Activated CD4-positive, alpha-beta T cell treated with anti-CD3 and anti-CD28 coated beads for 36 hours (primary cell): ENCODE data around the gene DAZAP2. TPM values are rescaled to one million over a fixed set of nuclear protein-coding genes. Genes with fewer than 3 reads are reported as not detected.

Experiments used
- ATAC-seq: fragments of 200-7000 bp; cut with Tn5 transposase; one replicate; pipeline ENCODE4 v1.10.0; 2021; ENCODE audit warnings: mild to moderate bottlenecking, moderate library complexity
- CTCF ChIA-PET: fragments of 350-600 bp; sonication (Branson Sonifier 250); formaldehyde crosslinking; loops from one replicate; lab custom pipeline; 2021; ENCODE audit warnings: antibody characterized with exemption; lab: Charles Lee
- POLR2A ChIA-PET: fragments of 350-600 bp; sonication (Branson Sonifier 250); formaldehyde crosslinking; loops from one replicate; lab custom pipeline; 2021; ENCODE audit warnings: antibody characterized with exemption, inconsistent platforms; lab: Charles Lee
- DNase-seq: peaks from one replicate; pipeline ENCODE4 v3.0.0-alpha.2; 2020
- H3K27ac Mint-ChIP-seq: one replicate; pipeline ENCODE4 v1.8.0; 2021; ENCODE audit warnings: mixed read lengths
- H3K27me3 Mint-ChIP-seq: one replicate; pipeline ENCODE4 v1.8.0; 2021; ENCODE audit warnings: mixed read lengths
- H3K36me3 Mint-ChIP-seq: one replicate; pipeline ENCODE4 v1.8.0; 2021; ENCODE audit warnings: low read depth, mixed read lengths
- H3K4me1 Mint-ChIP-seq: one replicate; pipeline ENCODE4 v1.8.0; 2021; ENCODE audit warnings: mixed read lengths
- H3K4me3 Mint-ChIP-seq: one replicate; pipeline ENCODE4 v1.8.0; 2021; ENCODE audit warnings: mild to moderate bottlenecking, moderate library complexity, mixed read lengths
- H3K9me3 Mint-ChIP-seq: one replicate; pipeline ENCODE4 v1.8.0; 2021; ENCODE audit warnings: low read depth, mixed read lengths
- intact Hi-C, 2 experiments: fragments of 100-400 bp; cut with DNase I in 1 of 2; cut with micrococcal nuclease in 1 of 2; formaldehyde crosslinking; loops; one replicate each; pipeline versions ENCODE4 v1.14.2 to v1.15.1; 2022 to 2024; cut with DNase I, micrococcal nuclease
- total RNA-seq, 2 experiments: library from RNA; stranded (reverse); gene quantifications; one replicate each; pipeline ENCODE4 v1.2.3, GENCODE V29; 2021

Gene DAZAP2
- 10 to 100 TPM; 94.8 to 95.2 TPM for total RNA-seq

GRCh38 chr12:51238510-51239334, at the start of gene DAZAP2:
Gene DAZAP2, plus strand, starts transcription at chr12:51238826. Its CDS starts 82 bp downstream, at chr12:51238908.
- intact Hi-C loops: loop anchor here (1.0 to 10.0 kb wide), 10 partner anchors 20 to 1126 kb away; partner anchors contain the start of genes CSRNP2 (in 2 of the 2), LETMD1 (in 2 of the 2), POU6F1 (in 2 of the 2) and TFCP2 (in 2 of the 2)
- ChIA-PET CTCF (interaction anchor here (0.6 to 3.4 kb wide), 12 partner anchors 11 to 130 kb away, joined by 3 to 16 read pairs (median 4); partner anchors contain the start of gene POU6F1), POLR2A (interaction anchor here (0.6 to 3.1 kb wide), 10 partner anchors 10 to 960 kb away, joined by 3 to 23 read pairs (median 4); partner anchors contain the start of genes ATF1, CSRNP2, POU6F1 and TFCP2)
- Mint-ChIP-seq H3K36me3 (peaks cover 35% of the 10 kb centered on the region), H3K4me3 (peak within 1 kb of the TSS; percentile 87), H3K4me1 (peaks cover 36% of the 10 kb centered on the region), H3K9me3 (no peaks in the 10 kb centered on the region), H3K27ac (peak within 1 kb of the TSS; percentile 100), H3K27me3 (no peaks in the 10 kb centered on the region)
- DNase-seq (peak; percentile 98), ATAC-seq (peak; percentile 92)

DNA sequence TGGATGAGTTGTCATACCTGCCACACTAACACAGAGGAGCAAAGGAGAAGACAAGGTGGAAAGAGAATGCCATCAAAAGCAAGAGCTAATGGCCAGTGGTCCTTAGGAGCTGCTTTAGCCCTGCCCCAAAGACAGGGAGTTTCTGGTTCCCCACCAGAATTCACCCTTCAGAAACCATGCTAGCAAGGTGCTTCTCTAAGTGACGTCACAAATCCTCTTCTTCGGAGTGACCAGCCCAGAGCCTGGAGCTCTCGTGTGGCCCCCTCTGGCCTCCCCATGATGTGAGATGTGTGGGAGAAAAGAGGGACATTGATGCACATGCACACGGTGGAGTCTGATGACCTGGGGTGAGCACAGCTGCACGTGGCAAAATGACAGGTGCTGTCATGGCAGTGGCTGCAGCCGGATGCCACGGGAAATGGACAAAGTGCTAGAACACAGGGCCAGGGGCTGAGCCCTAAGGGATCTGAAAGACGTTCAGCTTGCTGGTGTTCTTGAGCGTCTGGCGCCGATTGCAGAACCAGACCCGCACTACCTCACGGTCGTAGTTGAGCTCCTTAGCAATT, 48.8 kb upstream of the DAZAP2 start:
- peaks cover 2% of the 10 kb centered on the region for H3K4me1 Mint-ChIP-seq
- CTCF ChIA-PET: no interaction called here
- H3K36me3 Mint-ChIP-seq: peaks cover 10% of the 10 kb centered on the region
- intact Hi-C loops: no loop called here
- no peak overlapping the region for H3K27ac Mint-ChIP-seq
- no peak for DNase-seq
- H3K4me3 Mint-ChIP-seq: no peak overlapping the region
- H3K27me3 Mint-ChIP-seq: no peaks in the 10 kb centered on the region
- no peak for ATAC-seq
- POLR2A ChIA-PET: interaction anchor here (0.5 kb wide), 1 partner anchor 131 kb away, joined by 3 read pairs; no protein-coding TSS in a partner anchor
- H3K9me3 Mint-ChIP-seq: no peaks in the 10 kb centered on the region

- peaks cover 10% of the 10 kb centered on the region for H3K36me3 Mint-ChIP-seq
- intact Hi-C loops: no loop called here
- H3K4me1 Mint-ChIP-seq: peaks cover 2% of the 10 kb centered on the region
- no peaks in the 10 kb centered on the region for H3K9me3 Mint-ChIP-seq
- no peak for DNase-seq
- no peak for ATAC-seq
- CTCF ChIA-PET: no interaction called here
- no peak overlapping the region for H3K27ac Mint-ChIP-seq
- POLR2A ChIA-PET: no interaction called here
- H3K4me3 Mint-ChIP-seq: no peak overlapping the region
- no peaks in the 10 kb centered on the region for H3K27me3 Mint-ChIP-seq
Observed at GRCh38 chr12:51190820-51191219, 47.8 kb upstream of the DAZAP2 start.

DNA sequence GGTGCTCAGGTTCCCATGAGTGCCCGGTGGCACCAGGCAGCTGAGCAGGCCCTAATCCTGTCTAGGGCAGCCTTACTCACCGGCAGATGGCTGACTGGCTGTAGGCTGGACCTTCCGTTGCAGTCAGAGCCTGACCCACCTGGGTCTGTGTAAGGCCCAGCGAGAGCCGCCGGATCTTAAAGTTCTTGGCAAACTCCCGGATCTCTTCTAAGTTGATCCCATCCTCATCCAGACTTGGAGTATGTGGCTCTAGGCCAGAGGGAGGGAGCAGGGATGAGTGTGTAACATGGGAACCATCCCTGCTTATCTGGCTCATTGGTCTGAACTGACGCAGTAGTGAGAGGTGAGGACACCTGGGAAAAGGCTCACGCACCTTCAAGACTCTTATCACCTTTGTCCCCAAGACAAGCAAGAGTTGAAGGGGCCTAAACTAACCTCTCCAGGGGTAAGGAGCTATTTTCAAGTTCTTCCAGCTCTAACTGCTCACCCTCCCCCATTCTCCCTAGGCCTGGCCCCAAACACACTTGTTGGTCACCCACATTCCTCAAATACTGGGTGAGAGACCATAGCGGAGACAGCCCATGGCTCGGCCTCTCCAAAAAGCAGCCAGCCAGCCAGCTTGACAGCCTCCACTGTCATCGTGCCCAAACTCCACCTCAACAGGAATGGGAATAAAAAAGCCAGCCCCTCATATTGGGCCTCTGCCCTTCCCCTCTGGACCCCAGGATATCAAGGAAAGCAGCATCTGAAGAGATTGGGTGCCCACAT, 46.9 kb upstream of the DAZAP2 start:
- intact Hi-C loops: no loop called here
- ATAC-seq (no peak), DNase-seq (no peak)
- no peak overlapping the region for H3K4me3 Mint-ChIP-seq
- peaks cover 10% of the 10 kb centered on the region for H3K36me3 Mint-ChIP-seq
- ChIA-PET CTCF (no interaction called here), POLR2A (no interaction called here)
- no peak overlapping the region for H3K27ac Mint-ChIP-seq
- H3K4me1 Mint-ChIP-seq: no peaks in the 10 kb centered on the region
- no peaks in the 10 kb centered on the region for H3K27me3 Mint-ChIP-seq
- no peaks in the 10 kb centered on the region for H3K9me3 Mint-ChIP-seq

GRCh38 chr12:51192284-51192671, 46.3 kb upstream of the DAZAP2 start:
- no peak overlapping the region for H3K27ac Mint-ChIP-seq
- H3K4me1 Mint-ChIP-seq: no peaks in the 10 kb centered on the region
- intact Hi-C loops: no loop called here
- no peak overlapping the region for H3K4me3 Mint-ChIP-seq
- ChIA-PET CTCF (no interaction called here), POLR2A (no interaction called here)
- no peaks in the 10 kb centered on the region for H3K27me3 Mint-ChIP-seq
- DNase-seq: no peak
- H3K36me3 Mint-ChIP-seq: peaks cover 10% of the 10 kb centered on the region
- no peaks in the 10 kb centered on the region for H3K9me3 Mint-ChIP-seq
- ATAC-seq: no peak

DNA sequence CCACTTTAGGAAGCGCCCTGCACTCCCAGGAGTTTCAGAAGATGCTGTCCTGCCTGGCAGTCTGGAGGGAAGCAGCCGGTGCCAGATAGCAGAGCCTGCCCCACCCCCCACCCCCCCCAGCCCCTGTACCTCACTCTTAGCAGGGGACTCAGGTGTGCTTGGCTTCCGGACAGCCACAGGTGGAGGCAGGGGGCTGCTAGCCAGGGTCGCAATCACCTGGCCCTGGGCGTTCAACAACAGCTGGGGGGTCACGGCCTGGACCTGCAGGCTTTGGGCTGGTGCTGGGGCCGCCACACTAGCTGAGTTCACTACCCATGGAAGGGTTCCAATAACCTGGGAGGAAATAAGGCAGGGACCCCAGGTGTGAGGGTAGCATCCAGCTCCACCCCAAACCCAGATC, 42.8 kb upstream of the DAZAP2 start:
- no peaks in the 10 kb centered on the region for H3K4me1 Mint-ChIP-seq
- POLR2A ChIA-PET: no interaction called here
- no peak overlapping the region for H3K27ac Mint-ChIP-seq
- CTCF ChIA-PET: no interaction called here
- H3K4me3 Mint-ChIP-seq: no peak overlapping the region
- intact Hi-C loops: no loop called here
- DNase-seq: no peak
- no peaks in the 10 kb centered on the region for H3K27me3 Mint-ChIP-seq
- ATAC-seq: no peak
- H3K36me3 Mint-ChIP-seq: peaks cover 13% of the 10 kb centered on the region
- H3K9me3 Mint-ChIP-seq: no peaks in the 10 kb centered on the region

DNA sequence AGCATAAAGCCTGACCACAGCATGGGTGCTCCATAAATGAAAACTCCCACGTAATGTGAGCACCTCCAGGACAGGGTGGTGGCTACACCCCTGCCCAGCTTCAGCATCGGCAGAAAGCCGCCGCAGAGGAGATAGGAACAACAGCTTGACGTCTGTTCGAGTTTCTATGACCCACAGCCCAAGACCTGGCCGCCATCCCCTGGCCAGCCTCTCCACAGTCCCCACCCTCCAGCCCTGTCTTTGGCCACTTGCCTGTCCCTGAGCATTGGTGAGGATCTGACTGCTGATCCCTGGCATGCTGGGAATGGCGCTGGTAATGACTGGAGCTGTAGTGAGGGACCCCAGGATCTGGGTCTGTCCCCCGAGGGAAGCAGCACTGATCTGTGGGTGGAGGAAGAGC, 42.1 kb upstream of the DAZAP2 start:
- no peak overlapping the region for H3K27ac Mint-ChIP-seq
- H3K9me3 Mint-ChIP-seq: no peaks in the 10 kb centered on the region

DNA sequence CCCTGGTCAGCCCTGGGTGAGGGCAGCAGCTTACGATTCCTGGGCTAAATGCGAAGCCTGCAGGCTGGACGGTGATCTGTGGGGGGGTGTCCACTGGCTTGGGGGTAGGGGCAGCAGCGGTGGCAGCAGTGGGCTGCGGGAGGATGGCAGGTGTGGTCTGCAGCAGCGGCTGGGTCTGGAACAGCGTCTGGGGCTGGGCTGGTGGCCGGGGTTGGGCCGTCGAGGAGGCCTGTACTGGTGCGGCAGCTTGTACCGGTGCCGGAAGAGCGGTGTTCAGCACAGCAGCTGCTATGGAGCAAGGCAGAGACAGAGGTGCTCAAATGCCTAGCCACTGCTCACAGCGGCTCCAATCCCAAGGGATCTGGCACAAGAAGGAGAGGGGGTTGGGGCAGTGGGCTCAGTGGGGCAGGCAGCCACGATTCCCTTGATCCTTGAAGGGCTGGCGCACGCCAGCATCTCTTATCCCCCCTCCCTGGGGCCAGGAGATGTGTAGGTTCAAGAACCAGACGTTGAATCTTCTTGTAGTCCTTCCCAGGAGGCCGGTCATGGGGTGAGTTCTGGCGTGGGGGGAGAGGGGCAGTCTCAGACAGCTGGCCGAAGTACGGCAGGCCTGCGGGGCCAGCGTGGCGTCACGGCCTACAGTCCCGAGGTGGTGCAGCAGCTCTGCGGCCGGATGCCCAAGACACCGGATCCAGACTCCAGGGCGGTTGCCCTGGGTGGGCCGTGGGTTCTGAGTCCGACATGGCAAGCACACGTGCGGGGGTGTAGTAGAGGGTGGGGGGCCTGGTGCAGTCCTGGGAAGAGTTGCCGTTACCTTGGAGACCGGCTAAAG, 40.7 kb upstream of the DAZAP2 start:
- POLR2A ChIA-PET: no interaction called here
- intact Hi-C loops: no loop called here
- DNase-seq: no peak
- ATAC-seq: no peak
- Mint-ChIP-seq H3K36me3 (peaks cover 5% of the 10 kb centered on the region), H3K9me3 (no peaks in the 10 kb centered on the region), H3K4me1 (peaks cover 9% of the 10 kb centered on the region), H3K27me3 (no peaks in the 10 kb centered on the region), H3K4me3 (no peak overlapping the region), H3K27ac (no peak overlapping the region)
- CTCF ChIA-PET: no interaction called here

More for the DNA sequence above, 42.1 kb upstream of the DAZAP2 start:
- intact Hi-C loops: no loop called here
- ChIA-PET POLR2A (no interaction called here), CTCF (no interaction called here)
- Mint-ChIP-seq H3K4me1 (peaks cover 2% of the 10 kb centered on the region), H3K4me3 (no peak overlapping the region), H3K27me3 (no peaks in the 10 kb centered on the region), H3K36me3 (peaks cover 10% of the 10 kb centered on the region)
- DNase-seq (no peak), ATAC-seq (no peak)

DNA sequence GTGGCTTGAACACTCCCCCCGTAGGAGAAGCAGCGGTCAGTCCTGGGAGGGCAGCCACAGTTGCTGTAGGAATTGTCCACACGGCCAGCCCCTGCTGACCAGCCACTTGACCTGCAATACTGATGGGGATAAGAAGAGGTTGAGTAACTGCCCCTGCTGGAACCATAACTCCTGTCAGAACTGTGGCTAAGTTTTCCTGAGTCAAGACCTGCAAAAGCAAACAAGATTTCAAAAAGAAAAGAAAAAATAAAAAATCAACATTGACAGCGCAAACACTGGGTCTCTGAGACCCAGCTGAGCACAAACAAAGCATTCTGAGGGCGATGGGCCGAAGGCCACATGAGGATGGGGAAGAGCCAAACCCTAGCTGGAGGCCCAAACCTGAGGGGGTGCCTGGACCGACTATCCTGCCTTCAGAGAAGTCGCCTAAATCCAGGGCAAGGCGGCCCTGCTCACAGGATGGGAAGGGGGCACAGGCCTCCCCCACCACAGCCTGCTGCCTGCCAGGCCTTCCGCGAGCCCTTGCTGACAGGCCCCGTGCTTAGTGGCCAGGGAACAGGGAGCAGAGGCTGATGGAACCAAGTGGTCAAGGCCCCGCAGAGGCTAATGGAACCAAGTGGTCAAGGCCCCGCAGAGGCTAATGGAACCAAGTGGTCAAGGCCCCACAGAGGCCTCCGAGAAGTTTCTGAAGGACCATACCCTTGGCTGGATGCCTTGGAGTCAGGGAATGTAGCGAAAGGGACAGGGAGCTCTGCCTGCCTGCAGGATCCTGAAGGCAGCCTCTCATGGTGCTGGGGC, 39.9 kb upstream of the DAZAP2 start:
- peaks cover 5% of the 10 kb centered on the region for H3K36me3 Mint-ChIP-seq
- intact Hi-C loops: no loop called here
- peaks cover 17% of the 10 kb centered on the region for H3K4me1 Mint-ChIP-seq
- ATAC-seq (no peak), DNase-seq (no peak)
- H3K9me3 Mint-ChIP-seq: no peaks in the 10 kb centered on the region
- ChIA-PET POLR2A (no interaction called here), CTCF (no interaction called here)
- no peak overlapping the region for H3K4me3 Mint-ChIP-seq
- no peak overlapping the region for H3K27ac Mint-ChIP-seq
- H3K27me3 Mint-ChIP-seq: no peaks in the 10 kb centered on the region

DNA sequence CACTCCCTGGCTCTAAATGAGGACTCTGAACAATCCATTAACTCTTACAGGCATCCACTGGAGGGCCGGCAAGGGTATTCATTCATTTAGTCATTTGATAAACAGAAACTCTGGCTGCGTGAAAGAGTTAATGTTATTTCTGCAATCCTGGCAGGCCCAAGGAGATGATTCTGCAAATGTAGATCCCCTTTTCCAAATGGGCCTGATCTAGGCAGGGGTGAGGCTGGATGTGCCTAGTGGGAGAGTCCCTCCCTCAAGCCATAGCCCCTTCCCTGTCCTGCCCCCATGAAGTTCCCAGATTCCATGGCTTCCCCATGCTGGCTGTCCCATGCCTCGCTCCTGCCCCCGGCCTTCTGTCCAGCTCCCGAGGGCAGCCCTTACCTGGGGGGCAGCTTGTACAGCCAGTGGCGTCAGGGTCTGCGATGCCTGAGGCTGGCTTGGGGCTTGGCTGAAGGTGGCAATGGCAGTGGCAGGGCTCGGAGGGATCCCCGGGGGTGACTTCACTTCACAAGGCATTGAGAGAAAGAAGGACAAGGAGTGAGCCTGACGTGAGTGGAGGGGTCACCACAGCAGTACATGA, 39.2 kb upstream of the DAZAP2 start:
- intact Hi-C loops: no loop called here
- Mint-ChIP-seq H3K27me3 (no peaks in the 10 kb centered on the region), H3K4me1 (peaks cover 17% of the 10 kb centered on the region), H3K9me3 (no peaks in the 10 kb centered on the region), H3K36me3 (peaks cover 5% of the 10 kb centered on the region), H3K4me3 (no peak overlapping the region), H3K27ac (no peak overlapping the region)
- DNase-seq (no peak), ATAC-seq (no peak)
- ChIA-PET CTCF (no interaction called here), POLR2A (no interaction called here)
